ENCODE data around the gene MUTYH. TPM values are rescaled to one million over a fixed set of nuclear protein-coding genes. Genes with fewer than 3 reads are reported as not detected.
A peak's percentile ranks its signal among the peaks of the same experiment; 100 is the strongest.

MUTYH gene
- total RNA-seq, 1 experiment from 2014 or later: 65.7 TPM

DNA sequence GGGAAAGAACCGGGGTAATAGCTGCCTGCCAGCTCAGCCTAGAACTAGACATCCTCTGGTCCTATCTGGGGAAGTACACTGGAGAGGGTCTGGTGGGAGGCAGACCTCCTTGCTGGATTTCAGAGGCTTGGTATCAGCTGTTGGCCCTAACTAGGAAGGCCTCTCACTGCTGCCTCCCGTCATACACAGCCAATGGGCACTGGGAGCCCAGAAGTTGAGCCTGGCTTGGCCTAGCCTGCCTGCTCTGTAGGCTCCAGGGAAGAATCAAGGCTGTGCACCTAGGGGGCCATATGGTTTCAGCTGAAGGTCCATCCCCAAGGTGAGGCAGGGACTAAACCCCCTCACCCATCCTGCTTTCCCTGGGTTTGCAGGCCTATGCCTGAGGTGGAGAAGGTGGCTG lies 4.3 kb upstream of the MUTYH start (continued):
- TF ChIP-seq, protein P1, sequence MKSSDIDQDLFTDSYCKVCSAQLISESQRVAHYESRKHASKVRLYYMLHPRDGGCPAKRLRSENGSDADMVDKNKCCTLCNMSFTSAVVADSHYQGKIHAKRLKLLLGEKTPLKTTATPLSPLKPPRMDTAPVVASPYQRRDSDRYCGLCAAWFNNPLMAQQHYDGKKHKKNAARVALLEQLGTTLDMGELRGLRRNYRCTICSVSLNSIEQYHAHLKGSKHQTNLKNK (CRISPR knock-in tag; IDR thresholded peaks at IDR 0.05): no peak
- TF ChIP-seq FOXJ3 (CRISPR knock-in tag; IDR thresholded peaks at IDR 0.05; ENCODE audit: borderline replicate concordance): no peak
- no peak for TF ChIP-seq RELA (CRISPR knock-in tag; IDR thresholded peaks at IDR 0.05; ENCODE audit: borderline replicate concordance)
- TF ChIP-seq, protein P2, sequence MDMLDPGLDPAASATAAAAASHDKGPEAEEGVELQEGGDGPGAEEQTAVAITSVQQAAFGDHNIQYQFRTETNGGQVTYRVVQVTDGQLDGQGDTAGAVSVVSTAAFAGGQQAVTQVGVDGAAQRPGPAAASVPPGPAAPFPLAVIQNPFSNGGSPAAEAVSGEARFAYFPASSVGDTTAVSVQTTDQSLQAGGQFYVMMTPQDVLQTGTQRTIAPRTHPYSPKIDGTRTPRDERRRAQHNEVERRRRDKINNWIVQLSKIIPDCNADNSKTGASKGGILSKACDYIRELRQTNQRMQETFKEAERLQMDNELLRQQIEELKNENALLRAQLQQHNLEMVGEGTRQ (CRISPR knock-in tag; IDR thresholded peaks at IDR 0.05): no peak
- TF ChIP-seq, protein P3, sequence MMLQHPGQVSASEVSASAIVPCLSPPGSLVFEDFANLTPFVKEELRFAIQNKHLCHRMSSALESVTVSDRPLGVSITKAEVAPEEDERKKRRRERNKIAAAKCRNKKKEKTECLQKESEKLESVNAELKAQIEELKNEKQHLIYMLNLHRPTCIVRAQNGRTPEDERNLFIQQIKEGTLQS (CRISPR knock-in tag; conservative IDR thresholded peaks at IDR 0.05): no peak
- TF ChIP-seq ZNF138 (CRISPR knock-in tag; conservative IDR thresholded peaks at IDR 0.05): no peak
- TF ChIP-seq ZNF416 (CRISPR knock-in tag; IDR thresholded peaks at IDR 0.05): no peak
- no peak for TF ChIP-seq MYBL2 (CRISPR knock-in tag; IDR thresholded peaks at IDR 0.05)
- no peak for TF ChIP-seq NFYB (CRISPR knock-in tag; conservative IDR thresholded peaks at IDR 0.05; ENCODE audit: low read depth)

DNA sequence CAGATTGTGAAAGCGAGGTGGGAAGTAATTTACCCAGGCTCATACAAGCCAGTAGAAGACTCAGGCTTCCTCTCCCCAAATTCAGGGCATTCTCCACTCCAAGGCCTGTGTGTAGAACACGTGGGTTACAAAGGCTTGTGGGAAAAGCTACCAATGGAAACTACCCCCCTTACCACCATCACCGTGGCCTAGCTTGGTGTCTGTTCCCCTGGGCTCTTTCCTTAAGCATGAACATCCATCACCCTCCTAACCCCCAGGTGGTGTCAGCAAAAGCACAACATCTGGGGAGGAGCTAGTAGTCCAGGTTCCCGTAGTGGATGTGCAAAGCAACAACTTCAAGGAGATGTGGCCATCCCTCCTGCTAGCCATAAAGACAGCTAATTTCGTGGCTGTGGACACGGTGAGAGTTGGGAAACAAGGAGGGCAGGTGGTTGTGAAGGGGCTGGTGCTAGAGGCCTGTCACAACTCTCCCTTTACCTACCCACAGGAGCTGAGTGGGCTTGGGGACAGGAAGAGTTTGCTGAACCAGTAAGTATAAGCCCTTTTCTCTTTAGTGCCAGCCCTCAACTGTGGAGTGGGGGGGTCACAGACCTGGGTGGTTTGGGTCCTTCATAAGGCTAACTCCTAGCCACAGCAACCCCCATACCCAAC lies 701 bp upstream of the MUTYH start:
- DNase-seq (ENCODE audit: low spot score) (no peak), ATAC-seq (no peak)
- TF ChIP-seq MYBL2 (CRISPR knock-in tag; IDR thresholded peaks at IDR 0.05) (no peak), GTF2I (CRISPR knock-in tag; conservative IDR thresholded peaks at IDR 0.05) (no peak), SP1 (CRISPR knock-in tag; conservative IDR thresholded peaks at IDR 0.05) (no peak), RORB (CRISPR knock-in tag; IDR thresholded peaks at IDR 0.05) (no peak), ELF4 (CRISPR knock-in tag; IDR thresholded peaks at IDR 0.05; ENCODE audit: low read depth) (no peak), ZNF416 (CRISPR knock-in tag; IDR thresholded peaks at IDR 0.05) (no peak), OVOL2 (CRISPR knock-in tag; IDR thresholded peaks at IDR 0.05; ENCODE audit: borderline replicate concordance) (no peak)
- POLR2A ChIA-PET: interaction anchor here (1.0 to 3.6 kb wide), 13 partner anchors 8 to 327 kb away, joined by 3 to 54 read pairs (median 7); partner anchors contain the start of genes CCDC163, HPDL, MMACHC and PRDX1
- Mint-ChIP-seq H3K27me3 (ENCODE audit: low read depth) (no peaks in the 10 kb centered on the region), H3K36me3 (peaks cover 34% of the 10 kb centered on the region), H3K27ac (peak overlapping the region; percentile 97), H3K4me3 (peak overlapping the region; percentile 100), H3K4me1 (peaks cover 23% of the 10 kb centered on the region), H3K9me3 (peaks cover 4% of the 10 kb centered on the region)
- CTCF ChIA-PET: interaction anchor here (0.5 to 5.1 kb wide), 9 partner anchors 13 to 326 kb away, joined by 3 to 47 read pairs (median 8); partner anchors contain the start of genes CCDC163, HPDL, MMACHC and TESK2

DNA sequence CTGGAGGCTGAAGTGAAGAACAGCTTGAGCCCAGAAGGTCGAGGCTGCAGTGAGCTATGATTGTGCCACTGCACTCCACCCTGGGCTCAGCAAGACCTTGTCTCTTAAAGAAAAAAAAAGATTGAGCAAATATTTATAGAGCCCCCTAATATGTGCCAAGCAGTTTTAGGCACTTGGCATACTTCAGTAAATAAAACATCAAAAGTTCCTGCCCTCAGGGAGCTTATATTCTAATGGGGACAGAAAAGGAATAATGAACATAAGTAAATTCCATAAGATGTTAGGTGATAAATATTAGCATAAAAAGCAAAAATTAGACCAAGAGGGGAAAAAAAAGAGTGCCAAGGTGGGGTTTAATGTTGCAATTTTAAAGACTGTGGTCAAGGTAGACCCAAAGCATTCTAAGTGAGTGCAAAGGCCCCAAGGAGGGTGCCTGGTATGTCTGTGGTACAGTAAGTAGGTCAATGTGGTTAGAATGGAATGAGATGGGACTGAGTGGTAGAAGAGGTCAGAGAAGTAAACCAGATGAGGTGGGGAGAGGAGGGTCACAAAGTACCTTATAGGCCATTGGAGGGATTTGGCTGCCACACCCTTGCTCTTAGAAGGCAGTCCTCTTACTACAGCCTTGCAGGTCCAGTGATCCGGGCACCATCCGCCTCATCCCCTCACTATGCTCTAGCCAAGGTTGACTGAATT lies 2.5 kb downstream of the MUTYH start:
- ChIA-PET CTCF (interaction anchor here (0.6 to 5.1 kb wide), 3 partner anchors 23 to 228 kb away, joined by 4 to 47 read pairs (median 5); no protein-coding TSS in a partner anchor), POLR2A (interaction anchor here (3.6 kb wide), 1 partner anchor 10 kb away, joined by 54 read pairs; the partner anchor contains the start of gene HPDL)
- H3K4me1 Mint-ChIP-seq: peaks cover 35% of the 10 kb centered on the region
- ATAC-seq (no peak), DNase-seq (ENCODE audit: low spot score) (no peak)
- TF ChIP-seq NR3C1 (CRISPR knock-in tag; conservative IDR thresholded peaks at IDR 0.05; ENCODE audit: low read depth) (no peak), JAZF1 (CRISPR knock-in tag; IDR thresholded peaks at IDR 0.05) (no peak), SMAD3 (CRISPR knock-in tag; IDR thresholded peaks at IDR 0.05; ENCODE audit: borderline replicate concordance) (no peak), ZNF423 (CRISPR knock-in tag; IDR thresholded peaks at IDR 0.05) (no peak), GABPB1 (CRISPR knock-in tag; IDR thresholded peaks at IDR 0.05) (no peak)
- TF ChIP-seq, protein P4, sequence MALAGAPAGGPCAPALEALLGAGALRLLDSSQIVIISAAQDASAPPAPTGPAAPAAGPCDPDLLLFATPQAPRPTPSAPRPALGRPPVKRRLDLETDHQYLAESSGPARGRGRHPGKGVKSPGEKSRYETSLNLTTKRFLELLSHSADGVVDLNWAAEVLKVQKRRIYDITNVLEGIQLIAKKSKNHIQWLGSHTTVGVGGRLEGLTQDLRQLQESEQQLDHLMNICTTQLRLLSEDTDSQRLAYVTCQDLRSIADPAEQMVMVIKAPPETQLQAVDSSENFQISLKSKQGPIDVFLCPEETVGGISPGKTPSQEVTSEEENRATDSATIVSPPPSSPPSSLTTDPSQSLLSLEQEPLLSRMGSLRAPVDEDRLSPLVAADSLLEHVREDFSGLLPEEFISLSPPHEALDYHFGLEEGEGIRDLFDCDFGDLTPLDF (CRISPR knock-in tag; IDR thresholded peaks at IDR 0.05): no peak
- TF ChIP-seq, protein P5, sequence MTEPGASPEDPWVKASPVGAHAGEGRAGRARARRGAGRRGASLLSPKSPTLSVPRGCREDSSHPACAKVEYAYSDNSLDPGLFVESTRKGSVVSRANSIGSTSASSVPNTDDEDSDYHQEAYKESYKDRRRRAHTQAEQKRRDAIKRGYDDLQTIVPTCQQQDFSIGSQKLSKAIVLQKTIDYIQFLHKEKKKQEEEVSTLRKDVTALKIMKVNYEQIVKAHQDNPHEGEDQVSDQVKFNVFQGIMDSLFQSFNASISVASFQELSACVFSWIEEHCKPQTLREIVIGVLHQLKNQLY (CRISPR knock-in tag; IDR thresholded peaks at IDR 0.05): no peak
- TF ChIP-seq, protein P6, sequence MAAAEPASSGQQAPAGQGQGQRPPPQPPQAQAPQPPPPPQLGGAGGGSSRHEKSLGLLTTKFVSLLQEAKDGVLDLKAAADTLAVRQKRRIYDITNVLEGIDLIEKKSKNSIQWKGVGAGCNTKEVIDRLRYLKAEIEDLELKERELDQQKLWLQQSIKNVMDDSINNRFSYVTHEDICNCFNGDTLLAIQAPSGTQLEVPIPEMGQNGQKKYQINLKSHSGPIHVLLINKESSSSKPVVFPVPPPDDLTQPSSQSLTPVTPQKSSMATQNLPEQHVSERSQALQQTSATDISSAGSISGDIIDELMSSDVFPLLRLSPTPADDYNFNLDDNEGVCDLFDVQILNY (CRISPR knock-in tag; IDR thresholded peaks at IDR 0.05): no peak
- peaks cover 4% of the 10 kb centered on the region for H3K9me3 Mint-ChIP-seq
- no peaks in the 10 kb centered on the region for H3K27me3 Mint-ChIP-seq (ENCODE audit: low read depth)
- peaks cover 37% of the 10 kb centered on the region for H3K36me3 Mint-ChIP-seq
- H3K4me3 Mint-ChIP-seq: peak overlapping the region; percentile 38; the same call in 1 of the 2 replicates
- H3K27ac Mint-ChIP-seq: peak overlapping the region; percentile 43; the same call in 1 of the 2 replicates

All from WTC11 (cell line).